DLD1 (cell line): Measurements from ENCODE around the gene C1orf167.

Experiments used
- in situ Hi-C: cut with HindIII; loops from 2 replicates; pipeline ENCODE4 v1.10.0; 2017; ENCODE audit warnings: low sequenced_read_pairs

C1orf167 gene

DNA sequence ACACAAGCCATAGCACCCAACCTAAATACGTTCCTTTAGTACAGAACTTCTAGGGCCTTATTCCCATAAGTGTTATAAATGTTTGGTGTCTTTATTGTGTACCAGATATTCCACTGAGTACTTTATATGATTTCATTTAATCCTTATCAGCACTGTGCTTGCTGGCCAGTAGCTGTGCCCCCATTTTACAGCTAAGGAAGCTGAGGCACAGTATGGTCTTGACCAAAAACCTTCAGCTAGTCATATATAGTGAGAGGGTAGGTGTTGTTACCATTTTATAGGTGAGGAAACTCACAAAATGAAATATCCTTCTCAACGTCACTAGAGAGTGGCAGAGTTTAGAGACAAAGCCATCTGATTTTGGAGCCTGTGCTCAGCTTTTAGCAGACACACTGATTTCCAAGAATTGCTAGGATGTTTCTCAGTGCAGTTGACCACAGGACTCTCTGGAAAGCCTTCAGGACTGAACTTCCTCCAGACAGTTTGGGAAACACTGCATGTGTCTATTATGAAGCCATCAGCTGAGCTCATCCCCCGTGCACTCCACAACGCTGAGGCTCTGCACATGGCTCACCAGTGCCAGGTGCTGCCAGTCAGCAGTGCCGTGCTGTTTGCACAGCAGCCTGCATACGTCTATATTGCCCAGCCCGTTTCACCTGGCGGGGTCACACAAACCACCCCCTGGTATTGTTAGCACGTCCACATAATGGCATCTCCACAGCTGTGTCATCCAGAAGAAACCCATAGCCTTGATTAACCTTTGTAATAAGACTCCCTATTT is 70.1 kb downstream of the C1orf167 start:
- in situ Hi-C loops = no loop called here

DNA sequence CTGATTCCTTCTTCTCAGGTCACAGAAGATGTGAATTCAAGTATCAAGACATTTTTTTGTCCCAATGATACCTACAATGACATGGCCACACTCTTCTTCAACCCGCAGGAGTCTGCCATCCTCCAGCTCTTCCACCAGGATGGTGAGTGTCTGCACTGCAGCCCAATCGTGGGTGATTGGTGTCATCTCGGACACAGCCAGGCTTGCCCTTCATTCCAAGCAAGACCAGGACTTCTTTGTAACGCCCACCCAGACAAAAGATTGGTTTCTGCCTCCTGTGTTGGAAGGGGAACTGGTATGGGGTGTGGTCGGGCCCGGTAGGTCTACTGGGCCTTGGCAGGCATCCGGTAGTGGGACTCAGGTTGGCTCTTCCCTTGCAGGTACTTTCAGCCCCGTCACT is 71.5 kb downstream of the C1orf167 start:
- in situ Hi-C loops = no loop called here

DNA sequence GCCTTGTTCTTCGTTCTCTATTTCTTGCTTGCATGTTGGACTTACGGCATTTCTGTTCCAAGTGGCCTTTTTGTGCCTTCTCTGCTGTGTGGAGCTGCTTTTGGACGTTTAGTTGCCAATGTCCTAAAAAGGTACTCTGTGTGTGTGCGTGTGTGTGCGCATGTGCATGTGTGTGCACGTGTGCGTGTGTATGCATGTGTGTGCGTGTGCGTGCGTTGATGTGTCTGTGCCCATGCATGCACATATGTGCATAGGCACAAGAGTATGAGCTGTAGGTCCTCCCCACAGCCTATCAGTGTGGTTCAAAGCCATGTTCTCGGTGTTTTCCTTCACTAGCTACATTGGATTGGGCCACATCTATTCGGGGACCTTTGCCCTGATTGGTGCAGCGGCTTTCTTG is 71.9 kb downstream of the C1orf167 start:
- in situ Hi-C loops = no loop called here

DNA sequence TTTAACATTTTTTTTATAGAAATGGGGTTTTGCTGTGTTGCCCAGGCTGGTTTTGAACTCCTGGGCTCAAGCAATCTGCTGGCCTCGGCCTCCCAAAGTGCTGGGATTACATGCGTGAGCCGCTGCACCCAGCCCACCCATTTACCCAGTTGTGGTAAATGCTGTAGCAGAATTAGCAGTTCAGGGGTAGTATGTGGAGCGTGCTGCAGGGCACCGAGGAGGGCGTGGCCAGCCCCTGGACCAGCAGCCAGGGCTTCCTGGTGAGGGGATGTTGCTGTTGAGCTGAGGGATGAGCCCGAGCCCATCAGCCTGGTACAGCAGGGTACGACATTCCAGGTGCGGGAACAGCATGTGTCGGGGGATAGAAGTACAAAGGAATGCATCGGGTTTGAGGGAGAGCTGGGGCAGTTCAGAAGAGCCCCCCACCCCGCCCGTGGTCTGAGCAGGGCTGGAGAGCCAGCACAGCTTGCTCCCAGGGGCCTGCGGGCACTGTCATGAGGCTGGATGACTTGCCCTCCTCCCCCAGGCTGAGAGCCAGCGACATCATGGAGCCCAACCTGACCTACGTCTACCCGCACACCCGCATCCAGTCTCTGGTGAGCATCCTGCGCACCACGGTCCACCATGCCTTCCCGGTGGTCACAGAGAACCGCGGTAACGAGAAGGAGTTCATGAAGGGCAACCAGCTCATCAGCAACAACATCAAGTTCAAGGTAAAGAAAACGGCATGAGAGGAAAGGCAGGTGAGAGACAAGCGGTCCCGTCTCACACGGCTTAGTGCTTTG is 73.6 kb downstream of the C1orf167 start:
- in situ Hi-C loops = no loop called here

DNA sequence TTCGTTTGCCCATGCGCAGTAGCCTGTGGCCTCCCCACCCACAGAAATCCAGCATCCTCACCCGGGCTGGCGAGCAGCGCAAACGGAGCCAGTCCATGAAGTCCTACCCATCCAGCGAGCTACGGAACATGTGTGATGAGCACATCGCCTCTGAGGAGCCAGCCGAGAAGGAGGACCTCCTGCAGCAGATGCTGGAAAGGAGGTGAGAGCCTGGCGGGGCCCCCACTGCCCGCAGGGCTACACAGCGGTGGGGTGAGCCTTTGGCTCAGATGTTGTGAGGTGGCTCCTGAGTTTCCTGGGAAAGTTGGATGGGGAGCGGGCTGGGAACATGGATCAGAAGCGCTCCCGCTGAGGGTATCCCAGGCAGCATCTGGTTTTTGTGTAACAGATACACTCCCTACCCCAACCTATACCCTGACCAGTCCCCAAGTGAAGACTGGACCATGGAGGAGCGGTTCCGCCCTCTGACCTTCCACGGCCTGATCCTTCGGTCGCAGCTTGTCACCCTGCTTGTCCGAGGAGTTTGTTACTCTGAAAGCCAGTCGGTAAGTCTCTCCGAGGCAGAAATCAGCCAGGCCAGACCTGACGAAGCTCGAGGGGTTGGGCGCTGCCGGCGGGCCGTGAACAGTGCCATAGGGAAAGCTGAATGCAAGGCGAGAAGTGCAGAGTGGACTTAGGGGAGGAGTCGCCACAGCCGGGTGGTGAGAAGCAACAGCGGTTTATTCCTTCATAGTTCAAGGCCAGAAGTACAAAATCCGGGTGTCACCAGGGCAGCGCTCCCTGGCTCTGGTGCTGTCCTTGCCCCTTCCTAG is 75.2 kb downstream of the C1orf167 start:
- in situ Hi-C loops = no loop called here

DNA sequence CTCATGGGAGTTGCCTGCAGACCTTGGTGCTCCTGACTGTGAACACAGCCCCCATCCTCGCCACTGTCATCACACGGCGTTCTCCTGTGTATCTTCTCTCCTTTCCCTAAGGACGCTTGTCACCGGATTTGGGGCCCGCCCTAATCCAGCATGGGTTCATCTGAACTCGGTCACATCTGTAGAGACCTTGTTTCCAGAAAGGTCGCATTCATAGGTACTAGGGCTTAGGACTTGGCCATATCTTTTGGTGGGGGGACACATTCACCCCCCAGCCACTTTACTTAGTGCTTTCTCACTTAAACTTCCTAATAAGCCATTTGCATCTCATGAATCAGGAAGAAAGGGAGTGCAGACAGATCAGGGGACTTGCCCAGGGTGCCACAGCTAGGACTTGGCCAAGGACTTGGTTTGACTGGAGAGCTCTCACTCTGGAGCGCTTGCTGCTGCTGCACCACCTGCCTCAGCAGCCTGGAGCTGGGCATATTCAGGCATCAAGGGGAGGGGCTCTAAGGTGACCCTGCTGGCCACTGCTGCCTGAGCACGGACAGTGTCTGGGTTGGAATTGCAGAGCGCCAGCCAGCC is 75.9 kb downstream of the C1orf167 start:
- in situ Hi-C loops = no loop called here

DNA sequence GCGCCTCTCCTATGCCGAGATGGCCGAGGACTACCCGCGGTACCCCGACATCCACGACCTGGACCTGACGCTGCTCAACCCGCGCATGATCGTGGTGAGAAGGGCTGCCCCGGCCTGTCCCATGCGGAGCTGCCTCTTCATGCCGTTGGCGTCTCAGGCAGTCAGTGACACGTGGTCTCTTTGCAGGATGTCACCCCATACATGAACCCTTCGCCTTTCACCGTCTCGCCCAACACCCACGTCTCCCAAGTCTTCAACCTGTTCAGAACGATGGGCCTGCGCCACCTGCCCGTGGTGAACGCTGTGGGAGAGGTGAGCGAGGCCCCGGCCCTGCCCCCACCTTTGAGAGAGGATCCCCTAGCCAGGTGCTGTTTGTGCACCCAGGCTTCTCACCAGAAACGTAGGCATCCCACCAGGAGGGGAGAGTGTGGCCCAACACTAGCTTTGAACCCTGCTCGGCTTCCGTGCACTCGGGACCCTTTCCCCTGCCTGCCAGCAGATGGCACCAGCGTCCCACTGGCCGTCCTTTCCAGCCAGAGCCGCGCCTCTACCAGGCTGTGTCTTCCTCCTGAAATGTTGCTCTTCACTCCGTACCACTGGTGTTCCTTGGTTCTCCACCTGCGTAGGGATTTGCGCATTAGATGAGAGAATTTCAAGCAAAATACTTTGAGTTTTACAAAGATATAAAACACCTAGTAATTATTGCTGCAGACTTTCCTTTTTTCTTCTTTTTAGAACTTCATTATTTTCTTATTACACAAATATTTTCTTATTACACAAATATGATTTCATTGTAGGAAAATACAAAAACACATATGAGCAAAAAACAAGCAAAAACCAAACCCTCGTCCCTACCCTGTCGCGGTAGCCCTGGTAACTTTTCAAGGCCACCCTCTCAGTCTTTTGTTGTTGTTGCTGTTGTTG is 76.6 kb downstream of the C1orf167 start:
- in situ Hi-C loops = no loop called here
